Subcutaneous abdominal adipose tissue (tissue), 5 donors: ENCODE data around the gene GSTT2.
"Not testable (repeated sequence)": the region's sequence is repeated elsewhere in the genome, so short reads cannot be mapped to it uniquely, and the experiment has no call there.

Experiments
- H3K27ac ChIP-seq: one replicate; pipeline ENCODE4 v1.7.0; 2013; ENCODE audit warnings: low read depth, mild to moderate bottlenecking, inconsistent platforms, low read length, moderate library complexity
- H3K27me3 ChIP-seq, 5 donors: one replicate each; pipeline ENCODE4 v1.7.0; 2013; ENCODE audit warnings: low read length in 5 of 5, inconsistent platforms in 1 of 5; ENCODE audit not compliant: control insufficient read depth in 5 of 5, insufficient read depth in 4 of 5
- H3K36me3 ChIP-seq, 5 donors: one replicate each; pipeline ENCODE4 v1.7.0; 2013; ENCODE audit warnings: low read length in 5 of 5; ENCODE audit not compliant: control insufficient read depth in 5 of 5, insufficient read depth in 5 of 5
- H3K4me1 ChIP-seq, 5 donors: one replicate each; pipeline ENCODE4 v1.7.0; 2013; ENCODE audit warnings: low read length in 5 of 5, mild to moderate bottlenecking in 3 of 5, moderate library complexity in 1 of 5; ENCODE audit not compliant: control insufficient read depth in 5 of 5, insufficient read depth in 5 of 5
- H3K4me3 ChIP-seq, 5 donors: one replicate each; pipeline ENCODE4 v1.7.0; 2013; ENCODE audit warnings: low read length in 5 of 5, low read depth in 1 of 5
- H3K9ac ChIP-seq, 5 donors: one replicate each; pipeline ENCODE4 v1.7.0; 2013; ENCODE audit warnings: low read length in 5 of 5, mild to moderate bottlenecking in 4 of 5, moderate library complexity in 3 of 5
- H3K9me3 ChIP-seq, 5 donors: one replicate each; pipeline ENCODE4 v1.7.0; 2013; ENCODE audit warnings: low read length in 5 of 5; ENCODE audit not compliant: control insufficient read depth in 5 of 5
- donor health status: healthy.
- donor health status: healthy.
- donor health status: healthy.
- donor health status: healthy.
- donor health status: healthy.

The GSTT2 gene

GRCh38 chr22:23979557-23980240, at the start of gene GSTT2:
GSTT2 (plus strand) TSS chr22:23980134.
- not testable (repeated sequence) for H3K36me3 ChIP-seq, H3K9ac ChIP-seq, H3K4me3 ChIP-seq, H3K4me1 ChIP-seq, H3K27me3 ChIP-seq, H3K27ac ChIP-seq, H3K9me3 ChIP-seq

GRCh38 chr22:23938328-23939016, 41.5 kb upstream of the GSTT2 start:
- Histone ChIP-seq H3K9me3 (no peaks in the 10 kb centered on the region), H3K4me1 (no peaks in the 10 kb centered on the region), H3K9ac (no peak overlapping the region), H3K4me3 (no peak overlapping the region), H3K27me3 (no peaks in the 10 kb centered on the region), H3K27ac (no peak overlapping the region), H3K36me3 (no peaks in the 10 kb centered on the region)

- H3K27me3 ChIP-seq = no peaks in the 10 kb centered on the region
- H3K27ac ChIP-seq = no peak overlapping the region
- H3K9me3 ChIP-seq = no peaks in the 10 kb centered on the region
- H3K36me3 ChIP-seq = no peaks in the 10 kb centered on the region
- no peak overlapping the region for H3K9ac ChIP-seq
- no peaks in the 10 kb centered on the region for H3K4me1 ChIP-seq
- no peak overlapping the region for H3K4me3 ChIP-seq
Observed at GRCh38 chr22:23939017-23939357, 40.9 kb upstream of the GSTT2 start.

- not testable (repeated sequence) for H3K4me3 ChIP-seq, H3K9me3 ChIP-seq, H3K27me3 ChIP-seq, H3K27ac ChIP-seq, H3K36me3 ChIP-seq, H3K9ac ChIP-seq, H3K4me1 ChIP-seq
Observed at GRCh38 chr22:23940166-23940565, 39.8 kb upstream of the GSTT2 start.

- H3K4me1 ChIP-seq, H3K9me3 ChIP-seq, H3K4me3 ChIP-seq, H3K36me3 ChIP-seq, H3K9ac ChIP-seq, H3K27me3 ChIP-seq, H3K27ac ChIP-seq: not testable (repeated sequence)
Observed at GRCh38 chr22:23947391-23947790, 32.5 kb upstream of the GSTT2 start.

GRCh38 chr22:23949764-23950163, 30.2 kb upstream of the GSTT2 start:
- not testable (repeated sequence) for H3K27ac ChIP-seq, H3K36me3 ChIP-seq, H3K9ac ChIP-seq, H3K4me1 ChIP-seq, H3K4me3 ChIP-seq, H3K27me3 ChIP-seq, H3K9me3 ChIP-seq

- not testable (repeated sequence) for H3K9ac ChIP-seq, H3K27ac ChIP-seq, H3K4me1 ChIP-seq, H3K27me3 ChIP-seq, H3K9me3 ChIP-seq, H3K36me3 ChIP-seq, H3K4me3 ChIP-seq
Observed at GRCh38 chr22:23951383-23951782, 28.6 kb upstream of the GSTT2 start.

GRCh38 chr22:23952794-23953405, 27.0 kb upstream of the GSTT2 start:
- H3K9me3 ChIP-seq, H3K27me3 ChIP-seq, H3K36me3 ChIP-seq, H3K4me3 ChIP-seq, H3K4me1 ChIP-seq, H3K9ac ChIP-seq, H3K27ac ChIP-seq: not testable (repeated sequence)

- H3K4me1 ChIP-seq, H3K27me3 ChIP-seq: not testable (repeated sequence)
Observed at GRCh38 chr22:23953485-23953884, 26.4 kb upstream of the GSTT2 start.

GRCh38 chr22:23954193-23954990, 25.5 kb upstream of the GSTT2 start:
- not testable (repeated sequence) for H3K36me3 ChIP-seq, H3K4me1 ChIP-seq, H3K9me3 ChIP-seq, H3K27me3 ChIP-seq, H3K27ac ChIP-seq, H3K4me3 ChIP-seq, H3K9ac ChIP-seq

More at GRCh38 chr22:23953485-23953884, 26.4 kb upstream of the GSTT2 start:
- not testable (repeated sequence) for H3K9ac ChIP-seq, H3K36me3 ChIP-seq, H3K4me3 ChIP-seq, H3K9me3 ChIP-seq, H3K27ac ChIP-seq
